ENCODE measurements around the gene TTLL9. TPM values are rescaled to one million over a fixed set of nuclear protein-coding genes. Genes with fewer than 3 reads are reported as not detected.

TTLL9 gene
- polyA plus RNA-seq, 1 donor from 2014 or later = 8.0 TPM

GRCh38 chr20:31848088-31848999, 22.1 kb upstream of the TTLL9 start:
- Histone ChIP-seq H3K27me3 (ENCODE audit: insufficient read depth, low read depth, low read length) (peaks cover 14% of the 10 kb centered on the region), H3K9ac (ENCODE audit: low read length) (no peak overlapping the region), H3K4me3 (ENCODE audit: low read length) (no peak overlapping the region), H3K36me3 (ENCODE audit: insufficient read depth, low read length) (no peaks in the 10 kb centered on the region), H3K27ac (ENCODE audit: low read length) (no peak overlapping the region), H2AFZ (ENCODE audit: low read depth, low read length) (no peak overlapping the region), H3K9me2 (ENCODE audit: insufficient read depth, low read length) (no peaks in the 10 kb centered on the region), H3K4me2 (ENCODE audit: low read length) (no peak overlapping the region), H3K79me2 (replicated peaks; ENCODE audit: insufficient read depth, low read length) (no peaks in the 10 kb centered on the region), H3K9me3 (ENCODE audit: low read length) (no peaks in the 10 kb centered on the region), H3F3A (ENCODE audit: insufficient read depth, low read length, poor library complexity, severe bottlenecking) (no peaks in the 10 kb centered on the region), H4K20me1 (ENCODE audit: insufficient read depth) (no peaks in the 10 kb centered on the region)
- no peak for TF ChIP-seq TAF1 (IDR thresholded peaks at IDR 0.05; ENCODE audit: low read depth)
- TF ChIP-seq POLR2AphosphoS5 (IDR thresholded peaks at IDR 0.05) = no peak
- TF ChIP-seq SMC3 (conservative IDR thresholded peaks at IDR 0.05; ENCODE audit: poor library complexity) = no peak
- TF ChIP-seq EP300 (conservative IDR thresholded peaks at IDR 0.05; ENCODE audit: poor library complexity, severe bottlenecking) = no peak
- TF ChIP-seq EZH2 (IDR thresholded peaks at IDR 0.05; ENCODE audit: borderline replicate concordance, insufficient read depth, low read length, poor library complexity, severe bottlenecking) = no peak
- TF ChIP-seq REST (IDR thresholded peaks at IDR 0.05; ENCODE audit: borderline replicate concordance) = no peak
- TF ChIP-seq CTCF (IDR thresholded peaks at IDR 0.05; ENCODE audit: poor library complexity, severe bottlenecking) = no peak
- no peak for TF ChIP-seq RAD21 (conservative IDR thresholded peaks at IDR 0.05)
- no peak for TF ChIP-seq MXI1 (conservative IDR thresholded peaks at IDR 0.05; ENCODE audit: poor library complexity, severe bottlenecking)

DNA sequence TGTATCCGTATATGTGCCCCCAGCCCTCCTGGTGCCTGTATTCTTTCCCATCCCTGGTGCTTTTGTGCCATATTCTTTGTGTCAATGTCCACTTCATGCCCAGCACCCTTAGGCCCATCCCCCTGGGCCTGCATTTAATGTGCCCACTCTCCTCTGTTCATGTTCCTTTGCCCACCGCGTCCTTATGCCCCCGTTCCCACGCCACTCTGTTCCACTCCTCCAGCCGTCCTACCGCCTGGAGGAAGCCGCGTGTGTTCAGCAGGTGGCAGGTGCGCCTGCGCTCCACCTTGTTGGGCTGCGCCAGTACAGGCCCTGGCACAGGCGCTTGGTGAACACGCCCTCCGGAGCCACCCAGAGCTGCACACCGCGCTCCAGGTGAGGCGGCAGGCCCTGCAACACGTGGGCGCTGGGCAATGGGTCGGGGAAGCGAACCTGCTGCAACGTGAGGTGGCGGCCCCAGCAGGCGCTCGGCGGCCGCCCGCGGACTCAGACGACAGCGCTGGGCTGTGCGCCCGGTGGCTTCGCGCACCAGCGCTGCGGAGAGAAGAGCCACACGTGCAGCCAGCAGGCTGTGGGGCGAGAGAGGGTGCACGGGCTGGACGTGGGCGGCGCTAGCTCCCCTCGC, 21.0 kb upstream of the TTLL9 start:
- no peaks in the 10 kb centered on the region for H4K20me1 ChIP-seq (ENCODE audit: insufficient read depth)
- no peaks in the 10 kb centered on the region for H3K9me3 ChIP-seq (ENCODE audit: low read length)
- H3K4me3 ChIP-seq (ENCODE audit: low read length) = no peak overlapping the region
- H3K4me2 ChIP-seq (ENCODE audit: low read length) = no peak overlapping the region
- TF ChIP-seq CTCF (IDR thresholded peaks at IDR 0.05; ENCODE audit: poor library complexity, severe bottlenecking) = no peak
- no peak for TF ChIP-seq REST (IDR thresholded peaks at IDR 0.05; ENCODE audit: borderline replicate concordance)
- no peak for TF ChIP-seq RAD21 (conservative IDR thresholded peaks at IDR 0.05)
- TF ChIP-seq EP300 (conservative IDR thresholded peaks at IDR 0.05; ENCODE audit: poor library complexity, severe bottlenecking) = no peak
- no peak for TF ChIP-seq EZH2 (IDR thresholded peaks at IDR 0.05; ENCODE audit: borderline replicate concordance, insufficient read depth, low read length, poor library complexity, severe bottlenecking)
- TF ChIP-seq TAF1 (IDR thresholded peaks at IDR 0.05; ENCODE audit: low read depth) = no peak
- no peak for TF ChIP-seq SMC3 (conservative IDR thresholded peaks at IDR 0.05; ENCODE audit: poor library complexity)
- TF ChIP-seq MXI1 (conservative IDR thresholded peaks at IDR 0.05; ENCODE audit: poor library complexity, severe bottlenecking) = no peak
- TF ChIP-seq POLR2AphosphoS5 (IDR thresholded peaks at IDR 0.05) = no peak
- H3K9ac ChIP-seq (ENCODE audit: low read length) = no peak overlapping the region
- H3K36me3 ChIP-seq (ENCODE audit: insufficient read depth, low read length) = no peaks in the 10 kb centered on the region
- peaks cover 14% of the 10 kb centered on the region for H3K27me3 ChIP-seq (ENCODE audit: insufficient read depth, low read depth, low read length)
- H3K27ac ChIP-seq (ENCODE audit: low read length) = no peak overlapping the region
- H3F3A ChIP-seq (ENCODE audit: insufficient read depth, low read length, poor library complexity, severe bottlenecking) = no peaks in the 10 kb centered on the region
- no peaks in the 10 kb centered on the region for H3K79me2 ChIP-seq (replicated peaks; ENCODE audit: insufficient read depth, low read length)
- no peak overlapping the region for H2AFZ ChIP-seq (ENCODE audit: low read depth, low read length)
- H3K9me2 ChIP-seq (ENCODE audit: insufficient read depth, low read length) = no peaks in the 10 kb centered on the region

Measured in neural cell (in vitro differentiated cells).